Body of pancreas (tissue), 4 donors: ENCODE results near the gene CHTF8. TPM values are rescaled to one million over a fixed set of nuclear protein-coding genes. Genes with fewer than 3 reads are reported as not detected.

Source experiments
- ATAC-seq: fragments of 150-250 bp; one replicate; pipeline ENCODE4 v1.9.1; 2016
- DNase-seq, 4 donors: peaks; one replicate each; pipeline ENCODE4 v3.0.0-alpha.2; 2019
- H3K27ac ChIP-seq, 4 donors: fragments of 200-600 bp; sonication (generic); 1 replicate in 3 of 4; 2 replicates in 1 of 4; pipeline versions ENCODE4 v1.5.1 to v1.6.1; 2016 to 2019; ENCODE audit warnings: mild to moderate bottlenecking in 1 of 4, mixed read lengths in 1 of 4, moderate library complexity in 1 of 4
- H3K27me3 ChIP-seq, 2 donors: fragments of 200-600 bp; sonication (generic); one replicate each; pipeline ENCODE4 v1.6.0; 2016; ENCODE audit warnings: mild to moderate bottlenecking in 1 of 2
- H3K36me3 ChIP-seq, 2 donors: fragments of 200-600 bp; sonication (generic); replicated peaks in 1 of 2; 2 replicates each; pipeline ENCODE4 v1.5.1; 2016; ENCODE audit warnings: low read depth in 2 of 2; ENCODE audit not compliant: insufficient read depth in 1 of 2
- H3K4me1 ChIP-seq: fragments of 200-600 bp; sonication (generic); one replicate; pipeline ENCODE4 v1.6.0; 2016
- H3K4me3 ChIP-seq, 2 donors: fragments of 200-600 bp; sonication (generic); 1 replicate in 1 of 2; 2 replicates in 1 of 2; pipeline ENCODE4 v1.5.1; 2016 to 2019
- H3K9me3 ChIP-seq, 3 donors: fragments of 200-600 bp; sonication (generic); 1 replicate in 2 of 3; 2 replicates in 1 of 3; pipeline ENCODE4 v1.5.1; 2016
- CTCF ChIP-seq, 7 experiments: fragments of 450-650 bp in 4 of 7; fragments of 200-600 bp in 3 of 7; sonication (generic) in 3 of 7; IDR thresholded peaks; one replicate each; pipeline ENCODE4 v1.5.1; 2016 to 2019; ENCODE audit warnings: antibody characterized with exemption in 7 of 7
- POLR2A ChIP-seq, 3 donors: fragments of 450-650 bp; IDR thresholded peaks; one replicate each; pipeline ENCODE4 v1.6.1; 2016; ENCODE audit warnings: antibody characterized with exemption in 3 of 3, mild to moderate bottlenecking in 2 of 3
- WGBS, 2 donors: methylation state at CpG; one replicate each; pipeline ENCODE4 v1.1.5; 2017; 5-methylcytosine and 5-hydroxymethylcytosine counted together
- intact Hi-C: fragments of 100-400 bp; cut with DNase I; formaldehyde crosslinking; loops from one replicate; pipeline ENCODE4 v1.15.1; 2023
- total RNA-seq, 2 donors: library from RNA; depleted of rRNA; stranded (reverse); fragments of >200 nt; gene quantifications; one replicate each; pipeline ENCODE4 v1.1.0, GENCODE V29; 2016

The CHTF8 gene
- total RNA-seq, 2 donors from 2014 or later, result 35.3 to 39.4 TPM

- Histone ChIP-seq H3K36me3 (no peaks in the 10 kb centered on the region), H3K4me1 (peaks cover 43% of the 10 kb centered on the region), H3K4me3 (no peak overlapping the region), H3K27ac (no peak overlapping the region), H3K9me3 (no peaks in the 10 kb centered on the region), H3K27me3 (no peaks in the 10 kb centered on the region)
- DNase-seq (no peak), ATAC-seq (no peak)
- TF ChIP-seq CTCF (IDR thresholded peaks at IDR 0.05) (no peak), POLR2A (IDR thresholded peaks at IDR 0.05) (no peak)
- 70 to 77% methylated on average over 8 to 9 of the region's 9 CpGs for WGBS, 2 donors
- intact Hi-C loops, result no loop called here
These were observed 24.1 kb downstream of the CHTF8 start for GRCh38 chr16:69108064-69108904.

GRCh38 chr16:69107316-69107962, 24.9 kb downstream of the CHTF8 start:
- H3K9me3 ChIP-seq, result no peaks in the 10 kb centered on the region
- TF ChIP-seq CTCF (IDR thresholded peaks at IDR 0.05) (no peak), POLR2A (IDR thresholded peaks at IDR 0.05) (no peak)
- H3K27me3 ChIP-seq, result no peaks in the 10 kb centered on the region
- ATAC-seq (peak; percentile 27), DNase-seq (peak in 3 of 4 donors; percentile 45 to 56 (median 48))
- intact Hi-C loops, result no loop called here
- 3% methylated on average over 50 of the region's 52 CpGs; no CpG with 5 or more reads in 1 of the 2 donors for WGBS, 2 donors
- H3K27ac ChIP-seq, result no peak overlapping the region
- no peaks in the 10 kb centered on the region for H3K36me3 ChIP-seq
- peaks cover 36% of the 10 kb centered on the region for H3K4me1 ChIP-seq
- no peak overlapping the region for H3K4me3 ChIP-seq

GRCh38 chr16:69106491-69107315, 25.7 kb downstream of the CHTF8 start:
- no peaks in the 10 kb centered on the region for H3K27me3 ChIP-seq
- no peak for TF ChIP-seq CTCF (IDR thresholded peaks at IDR 0.05)
- no peak for TF ChIP-seq POLR2A (IDR thresholded peaks at IDR 0.05)
- ATAC-seq (no peak), DNase-seq (peak in 1 of 4 donors; percentile 23)
- intact Hi-C loops, result no loop called here
- peaks cover 29% of the 10 kb centered on the region for H3K4me1 ChIP-seq
- no peaks in the 10 kb centered on the region for H3K36me3 ChIP-seq
- H3K27ac ChIP-seq, result no peak overlapping the region
- no peaks in the 10 kb centered on the region for H3K9me3 ChIP-seq
- H3K4me3 ChIP-seq, result peak overlapping the region in 1 of 2 donors; percentile 17
- WGBS, 2 donors, result 0 to 2% methylated on average over 12 to 50 of the region's 55 CpGs

- H3K27ac ChIP-seq, result peak within 1 kb of the TSS in 3 of 4 donors; percentile 19 to 61 (median 35)
- TF ChIP-seq POLR2A (IDR thresholded peaks at IDR 0.05) (peak in 2 of 3 donors; percentile 35 to 43), CTCF (IDR thresholded peaks at IDR 0.05) (peak in 5 of 7 experiments; percentile 15 to 39 (median 33))
- ATAC-seq, result peak; percentile 78
- intact Hi-C loops, result no loop called here
- peaks cover 33% of the 10 kb centered on the region for H3K4me1 ChIP-seq
- 0 to 1% methylated on average over 19 to 71 of the region's 80 CpGs for WGBS, 2 donors
- H3K4me3 ChIP-seq, result peak within 1 kb of the TSS; percentile 29 to 41
- no peaks in the 10 kb centered on the region for H3K36me3 ChIP-seq
- no peaks in the 10 kb centered on the region for H3K27me3 ChIP-seq
- no peaks in the 10 kb centered on the region for H3K9me3 ChIP-seq
- DNase-seq, result peak; percentile 58 to 77 (median 64)
These were observed 26.7 kb downstream of the CHTF8 start, which contains the start of gene HAS3 for GRCh38 chr16:69105501-69106361. Gene HAS3 (plus strand): TSS chr16:69105653. CDS start chr16:69109396, 3,743 bp downstream.
